NCI-H1105 (cell line): ENCODE results near the gene CEP112.
A peak's percentile ranks its signal among the peaks of the same experiment; 100 is the strongest.

ENCODE experiments used
- DNase-seq: peaks from one replicate; lab custom pipeline; 2025; lab: John Stamatoyannopoulos, UW

CEP112 gene

DNA sequence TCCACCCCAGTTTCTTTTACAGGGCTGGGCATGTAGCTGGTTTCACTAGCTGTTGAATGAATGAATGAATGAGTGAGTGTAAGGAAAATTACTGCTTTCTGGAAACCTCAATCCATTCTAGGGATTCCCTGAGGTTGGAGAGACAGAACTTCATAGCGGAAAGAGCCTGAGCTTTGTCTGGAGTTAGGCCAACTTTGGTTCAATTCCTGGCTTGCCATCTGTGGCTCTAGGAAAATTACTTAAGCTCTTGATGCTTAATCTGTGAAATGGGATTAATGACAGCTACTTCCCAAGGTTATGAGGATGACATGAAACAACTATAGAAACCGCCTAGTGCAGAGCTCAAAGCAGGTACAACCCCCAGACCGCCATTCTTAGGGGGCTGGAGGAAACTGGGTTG, 554.1 kb downstream of the CEP112 start:
- no peak for DNase-seq

DNA sequence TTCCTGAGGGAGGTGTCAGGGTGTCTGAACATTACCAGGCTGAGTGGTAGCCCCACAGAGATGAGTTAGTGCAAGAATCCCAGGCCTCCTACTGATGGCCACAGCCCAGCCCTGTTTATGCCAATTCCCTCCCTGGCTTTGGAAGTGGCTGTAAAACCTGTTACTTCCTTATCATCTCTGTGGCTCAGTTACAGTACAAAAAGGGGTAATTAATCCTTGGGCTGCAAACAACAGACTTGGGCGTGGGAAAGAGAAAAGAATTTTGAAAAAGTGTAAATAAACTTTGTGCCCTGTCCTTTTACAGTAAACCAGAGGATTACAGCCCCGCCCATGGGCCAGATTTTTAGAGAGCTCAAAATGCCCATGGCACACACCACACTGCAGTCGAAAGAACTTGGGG, 557.4 kb downstream of the CEP112 start:
- DNase-seq: no peak

DNA sequence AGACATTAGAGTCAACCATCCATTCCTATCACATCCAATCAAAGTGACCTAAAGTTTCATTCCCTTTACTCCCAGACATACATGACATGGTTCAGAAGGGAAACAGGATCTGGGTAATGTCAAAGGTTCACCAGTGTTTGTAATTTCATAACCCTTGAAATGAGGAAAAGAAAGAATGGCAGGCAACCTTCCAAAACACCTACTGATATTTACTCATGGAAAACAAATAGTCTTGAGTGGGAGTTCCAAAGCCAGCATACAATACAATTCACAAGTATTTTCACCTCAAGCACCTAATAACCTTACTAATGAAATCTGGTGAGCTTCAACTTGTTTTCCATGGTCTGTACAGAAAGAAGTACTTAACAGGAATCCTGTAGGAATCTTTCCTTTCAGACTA, 557.9 kb downstream of the CEP112 start:
- DNase-seq: peak; percentile 32

DNA sequence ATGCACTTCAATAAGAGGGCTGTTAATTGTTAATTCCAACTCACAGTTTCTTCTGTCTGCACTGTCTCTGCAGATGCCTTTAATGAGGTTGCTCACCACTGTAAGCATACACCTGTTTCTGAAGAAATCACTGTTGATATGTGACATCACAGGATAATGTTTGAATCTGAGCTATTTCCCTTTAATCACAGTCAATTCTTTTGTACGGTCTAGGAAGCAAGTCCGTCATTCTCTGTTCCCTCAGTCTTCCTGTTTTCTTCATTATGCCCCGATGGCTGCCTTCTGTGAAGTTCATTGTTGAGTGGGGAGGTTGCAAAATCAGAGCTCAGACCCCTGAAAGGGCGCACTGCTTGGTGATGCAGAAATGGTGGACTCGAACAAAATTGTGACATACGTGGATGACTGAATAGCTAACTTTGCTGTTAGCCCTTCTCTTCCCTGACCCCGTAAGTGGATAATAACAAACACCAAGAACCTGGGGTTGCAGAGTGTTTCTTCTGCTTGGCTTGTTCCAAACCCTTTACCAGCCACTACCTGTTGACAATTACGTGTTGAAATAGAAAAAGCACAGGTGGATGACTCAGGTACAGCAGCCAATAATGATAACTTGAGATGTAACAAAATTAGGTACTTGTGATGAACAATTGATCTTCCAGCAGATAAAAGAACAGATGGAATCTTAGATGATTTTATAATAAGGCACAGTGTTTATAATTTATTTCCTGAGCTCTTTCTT, 558.6 kb downstream of the CEP112 start:
- DNase-seq: no peak

DNA sequence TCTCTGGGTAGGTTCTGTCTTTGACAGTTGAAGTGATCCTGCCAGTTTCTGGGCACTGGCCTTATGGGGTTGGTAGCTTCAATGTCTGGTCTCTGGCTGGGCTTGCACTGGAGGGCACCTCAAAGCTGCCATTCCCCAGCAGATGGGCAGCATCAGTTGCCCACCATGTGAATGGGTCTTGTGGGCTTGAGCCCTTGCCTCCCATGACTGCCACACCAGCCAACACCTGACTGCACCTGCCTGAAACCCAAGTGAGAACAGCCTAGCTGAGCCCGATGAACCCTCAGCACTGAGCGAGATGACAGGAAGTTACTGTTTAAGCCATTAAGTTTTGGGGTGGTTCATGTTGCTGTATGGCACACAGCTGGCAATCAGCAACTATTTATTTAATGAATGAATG, 561.4 kb downstream of the CEP112 start:
- no peak for DNase-seq

DNA sequence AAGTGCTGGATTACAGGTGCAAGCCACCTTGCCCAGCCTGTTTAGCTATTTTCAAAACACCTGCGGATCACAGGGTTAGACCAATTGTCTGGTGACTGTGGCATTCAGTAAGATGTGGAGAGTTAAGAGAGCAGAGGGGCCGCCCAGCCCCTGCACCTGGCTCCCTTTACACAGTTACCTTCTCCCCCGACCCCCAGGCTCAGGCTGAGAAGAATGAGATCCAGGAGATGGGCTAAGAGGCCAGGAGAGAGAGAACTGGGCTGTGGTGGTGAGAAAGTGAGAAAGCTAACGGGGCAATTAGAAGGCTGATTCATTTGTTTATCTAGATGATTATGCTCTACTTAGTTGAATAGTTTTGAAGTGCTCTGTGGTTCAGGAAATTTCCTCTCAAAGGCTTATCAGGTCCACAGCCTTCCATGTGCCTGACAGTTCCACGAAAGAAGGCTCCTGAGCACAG, 562.7 kb downstream of the CEP112 start:
- peak; percentile 20 for DNase-seq

DNA sequence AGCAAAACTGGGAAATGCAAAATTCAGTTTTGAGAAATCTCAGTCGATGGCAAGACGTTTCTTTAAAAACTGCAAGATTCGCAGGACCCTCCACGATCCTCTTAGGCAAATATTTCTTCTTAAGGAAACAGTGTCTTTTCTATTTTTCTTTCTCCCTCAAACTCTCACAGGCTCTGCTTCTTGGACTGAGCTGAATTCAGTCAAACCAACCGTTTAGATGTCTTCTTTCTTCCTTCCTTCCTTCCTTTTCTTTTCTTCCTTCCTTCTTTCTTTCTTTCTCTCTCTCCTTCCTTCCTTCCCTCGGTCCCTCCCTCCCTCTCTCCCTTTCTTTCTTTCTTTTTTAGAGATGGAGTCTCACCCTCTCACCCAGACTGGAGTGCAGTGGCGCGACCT, 563.3 kb downstream of the CEP112 start:
- DNase-seq: no peak

DNA sequence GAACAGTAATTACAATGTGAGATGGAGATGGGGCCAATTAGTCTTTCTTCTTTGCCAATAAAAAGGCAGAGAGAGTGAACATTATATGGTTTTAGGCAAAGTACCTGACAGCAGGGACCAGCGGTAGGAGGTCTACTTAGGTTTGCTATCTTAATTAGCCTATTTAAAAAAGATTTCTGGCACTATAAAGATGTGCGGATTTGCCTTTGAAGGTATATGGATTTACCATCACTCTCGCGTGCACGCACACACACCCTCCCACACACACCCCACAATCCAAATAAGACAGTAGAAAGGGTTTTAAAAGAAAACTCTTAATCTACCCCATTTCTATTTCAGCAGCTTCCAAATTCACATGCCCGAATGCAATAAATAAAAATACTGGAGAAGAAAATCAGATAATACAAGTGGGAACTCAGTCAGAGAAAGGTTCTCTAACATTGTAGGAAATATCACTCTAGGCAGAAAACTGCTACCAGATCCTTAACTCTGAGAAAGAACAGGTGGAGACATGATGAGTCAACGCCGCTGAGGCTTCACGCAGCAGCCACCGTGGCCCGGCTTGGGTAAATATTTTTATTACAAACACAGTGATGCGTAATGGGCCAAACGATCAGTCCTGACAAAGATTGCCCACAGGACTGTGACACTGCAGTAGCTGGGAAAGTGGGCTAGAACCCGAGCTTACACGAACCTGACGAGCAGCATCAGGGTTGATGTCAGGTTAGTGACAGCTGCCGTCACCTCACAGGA, 563.9 kb downstream of the CEP112 start:
- peak; percentile 23 for DNase-seq

DNA sequence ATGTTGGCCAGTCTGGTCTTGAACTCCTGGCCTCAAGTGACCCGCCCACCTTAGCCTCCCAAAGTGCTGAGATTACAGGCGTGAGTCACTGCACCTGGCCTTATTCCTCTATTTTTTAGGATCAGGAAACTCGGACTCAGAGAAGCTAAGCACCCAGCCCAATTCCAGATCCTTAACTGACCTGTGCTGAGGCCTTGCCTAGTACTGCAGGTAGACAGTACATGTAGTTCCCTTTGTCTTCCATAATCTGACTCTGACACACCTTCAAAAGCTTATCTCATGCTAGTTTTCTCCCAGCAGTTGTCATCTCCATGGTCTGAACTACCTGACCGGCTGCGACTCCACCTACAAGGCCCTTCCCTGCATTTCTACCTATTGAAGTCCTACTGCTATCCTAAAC, 564.8 kb downstream of the CEP112 start:
- no peak for DNase-seq

DNA sequence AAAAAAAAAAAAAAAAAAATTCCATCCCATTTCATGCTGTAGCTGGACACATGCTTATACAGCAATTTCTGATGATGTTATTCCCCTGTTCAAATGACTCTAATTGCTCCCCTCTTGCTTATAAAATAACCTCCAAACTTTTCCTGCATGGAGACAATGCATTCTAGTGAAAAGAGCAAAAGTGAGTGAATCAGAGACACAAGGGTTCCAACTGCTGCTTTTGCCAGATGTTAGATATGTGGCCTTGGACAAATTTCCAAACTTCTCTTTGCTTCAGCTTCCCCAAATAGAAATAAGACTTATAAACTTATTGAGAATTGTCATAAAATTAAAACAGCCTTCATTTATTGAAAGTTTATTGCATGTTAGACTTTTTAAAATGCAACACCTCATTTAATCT, 565.5 kb downstream of the CEP112 start:
- DNase-seq: no peak

DNA sequence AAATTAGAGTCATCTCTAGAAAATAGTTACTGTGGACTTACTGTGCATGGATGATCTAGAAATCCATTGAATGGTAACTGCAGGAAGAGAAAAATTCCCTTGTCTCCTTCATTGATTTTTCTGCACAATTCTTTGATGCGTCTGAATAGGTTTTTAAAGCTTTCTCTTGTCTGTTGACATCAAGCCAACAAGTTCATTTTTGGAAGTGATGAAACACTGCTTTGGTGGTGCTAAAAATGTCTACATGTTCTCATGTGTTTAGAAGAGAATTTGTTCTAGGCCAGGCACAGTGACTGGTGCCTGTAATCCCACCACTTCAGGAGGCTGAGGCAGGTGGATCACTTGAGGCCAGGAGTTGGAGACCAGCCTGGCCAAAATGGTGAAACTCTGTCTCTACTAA, 573.4 kb downstream of the CEP112 start:
- DNase-seq: no peak

DNA sequence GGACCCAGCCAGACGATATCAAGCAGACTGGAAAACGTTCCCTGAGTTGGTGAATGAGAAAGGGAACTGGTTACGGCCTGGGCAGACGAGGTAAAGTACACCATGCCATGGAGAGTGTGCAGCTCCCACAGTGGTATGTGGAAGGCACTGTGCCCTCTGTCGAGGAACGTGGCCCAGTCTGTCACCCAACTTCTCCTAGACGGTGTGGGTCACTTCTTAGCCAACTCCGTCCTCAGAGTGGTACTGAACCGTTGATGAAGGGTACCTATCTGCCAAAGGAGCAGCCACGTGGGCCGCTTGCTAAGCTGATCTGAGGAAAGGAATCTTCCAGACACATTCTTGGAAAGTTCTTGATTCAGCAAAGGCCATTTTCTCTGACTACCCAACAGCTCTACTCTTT, 574.4 kb downstream of the CEP112 start:
- no peak for DNase-seq

DNA sequence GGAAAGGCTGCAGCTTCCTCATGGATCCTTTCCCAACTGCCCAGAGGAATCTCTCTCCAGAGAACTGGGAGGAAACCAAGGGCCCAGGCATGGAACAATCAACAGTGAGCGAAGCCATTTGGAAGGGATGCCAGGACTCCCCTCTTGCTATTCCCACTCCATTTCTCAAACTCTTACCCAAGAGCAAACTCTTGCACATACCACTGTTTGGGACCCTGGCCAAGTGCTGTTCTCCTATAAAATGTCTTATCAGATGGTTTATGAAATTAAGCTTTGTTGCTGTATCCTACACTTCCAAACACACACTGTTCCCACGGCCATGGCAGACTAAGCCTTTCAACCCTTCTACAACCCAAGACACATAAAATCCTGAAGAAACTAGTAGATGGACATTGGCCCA, 582.2 kb downstream of the CEP112 start:
- no peak for DNase-seq

DNA sequence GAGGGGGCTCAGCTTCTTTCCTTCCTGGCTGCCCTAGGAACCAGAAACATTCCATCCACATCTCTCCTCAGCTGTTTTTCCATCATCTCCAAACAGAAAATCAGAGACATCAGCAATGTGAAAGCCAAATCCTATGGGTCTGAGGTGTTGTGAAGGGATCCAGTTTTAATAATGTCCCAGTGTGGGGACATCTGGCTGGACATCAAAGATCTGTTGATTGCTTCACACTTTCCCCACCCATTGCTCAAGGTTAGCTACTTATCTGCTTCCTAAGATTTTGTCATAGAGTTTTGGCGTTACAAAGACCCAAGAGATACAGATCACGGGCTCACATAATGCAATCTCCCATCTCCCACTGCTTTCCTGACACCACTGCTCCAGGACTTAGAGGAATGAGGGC, 582.6 kb downstream of the CEP112 start:
- no peak for DNase-seq

DNA sequence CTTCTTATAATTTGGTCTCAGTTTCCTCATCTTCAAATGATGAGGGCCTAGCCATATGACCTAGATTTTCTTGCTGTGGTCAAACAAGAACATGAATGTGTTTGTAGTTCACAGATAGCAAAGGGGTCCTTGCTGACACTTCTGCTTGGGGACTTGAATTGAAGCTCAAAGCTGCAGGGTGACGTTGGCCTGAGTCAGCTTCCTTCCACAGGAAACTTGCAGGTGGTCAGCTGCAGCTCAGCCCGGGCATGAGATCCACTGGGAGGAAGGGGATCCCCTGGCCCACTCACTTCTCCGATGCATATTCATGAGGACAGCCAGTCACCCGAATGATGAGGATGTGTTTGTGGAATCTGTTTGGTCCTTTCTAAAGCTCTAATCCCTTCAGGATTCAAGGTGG, 587.9 kb downstream of the CEP112 start:
- DNase-seq: no peak

DNA sequence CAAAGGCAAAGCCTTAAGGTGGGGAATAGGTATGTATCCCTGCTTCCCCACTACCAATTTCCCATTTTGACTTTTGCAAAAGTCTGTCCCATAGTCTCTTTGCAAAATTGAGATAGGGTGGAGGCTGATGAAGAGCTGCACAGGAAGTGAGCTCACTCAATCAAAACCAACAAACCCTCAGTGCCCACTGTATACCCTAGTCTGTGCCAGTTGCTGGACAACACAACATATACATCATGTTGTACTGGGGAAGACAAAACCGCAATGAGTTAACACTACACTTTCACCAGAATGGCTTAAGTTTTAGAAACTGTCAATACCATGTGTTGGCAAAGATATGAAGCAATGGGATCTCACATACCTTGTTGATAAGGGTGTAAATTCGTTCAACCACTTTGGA, 590.1 kb downstream of the CEP112 start:
- no peak for DNase-seq

DNA sequence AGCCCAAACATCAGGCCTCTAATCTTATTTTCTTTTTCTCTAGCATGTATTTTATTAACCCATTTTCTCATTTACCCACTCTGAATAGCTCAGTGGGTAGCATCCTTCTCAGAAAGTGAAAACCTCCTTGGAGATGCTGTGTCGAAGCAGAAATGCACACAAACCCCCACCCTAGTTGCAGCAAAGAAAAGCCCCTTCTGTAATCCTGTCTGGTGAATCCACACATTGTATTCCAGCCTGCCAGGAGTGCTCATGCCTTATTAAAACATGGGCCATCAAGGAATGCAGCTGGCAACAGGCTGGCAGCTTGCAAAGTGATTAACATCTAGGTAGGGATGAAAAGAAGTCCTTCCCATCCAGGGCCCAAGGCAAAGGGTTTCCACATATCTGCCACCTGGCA, 590.8 kb downstream of the CEP112 start:
- DNase-seq: no peak

DNA sequence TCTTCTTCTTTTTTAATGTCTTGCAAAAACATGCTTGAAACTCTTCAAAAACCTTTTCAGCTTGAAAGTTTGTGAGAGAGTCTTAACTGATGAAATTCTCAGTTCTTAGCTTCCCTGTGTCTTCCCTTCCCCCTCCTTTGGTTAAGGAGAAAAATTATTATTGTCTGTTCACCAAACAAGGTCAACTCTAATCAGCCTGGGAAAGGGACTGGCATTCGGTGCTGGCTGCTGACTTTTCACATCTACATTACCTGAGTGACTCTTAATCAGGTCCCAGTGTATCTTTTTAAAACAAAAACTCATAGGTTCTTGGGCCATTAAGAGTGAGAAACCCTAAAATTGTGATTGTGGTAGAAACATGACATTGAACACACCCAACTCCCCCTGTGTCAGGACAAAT, 591.4 kb downstream of the CEP112 start:
- no peak for DNase-seq

DNA sequence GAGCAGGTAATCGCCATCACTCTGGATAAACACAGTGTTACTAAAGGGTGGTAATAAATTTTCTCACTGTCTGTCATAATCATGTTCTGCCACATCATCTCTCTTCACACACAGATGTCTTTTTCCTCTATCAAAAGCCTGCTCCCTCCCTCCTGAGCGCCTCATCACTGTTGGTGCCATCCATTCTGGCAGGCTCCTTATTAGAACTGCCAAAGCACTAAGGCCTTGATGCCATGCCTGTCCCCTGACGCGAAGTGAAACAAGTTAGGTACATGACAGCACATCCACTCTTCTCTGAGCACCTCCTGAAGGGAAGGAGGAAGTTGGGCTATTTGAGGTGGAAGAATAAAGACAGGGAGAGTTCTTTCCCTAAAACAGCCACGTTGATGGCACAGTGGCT, 592.3 kb downstream of the CEP112 start:
- DNase-seq: no peak

DNA sequence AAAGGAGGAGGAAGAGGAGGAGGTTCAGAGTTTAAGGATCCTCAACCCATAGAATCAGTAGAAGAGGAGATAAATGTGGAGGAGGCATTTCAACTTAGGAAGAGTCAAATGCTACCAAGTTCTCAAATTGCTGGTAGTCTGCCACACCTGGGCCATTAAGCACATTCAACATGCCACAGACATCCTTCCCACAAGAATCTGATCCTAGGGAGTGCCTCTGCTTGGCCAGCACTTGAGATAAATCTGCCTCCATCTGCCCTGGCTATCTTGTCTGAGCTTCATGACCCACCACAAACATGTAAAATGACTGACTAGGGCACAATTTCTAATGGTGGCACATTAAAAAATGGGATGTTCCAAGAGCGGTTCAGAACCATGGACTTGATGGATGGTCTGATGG, 593.2 kb downstream of the CEP112 start:
- DNase-seq: no peak

DNA sequence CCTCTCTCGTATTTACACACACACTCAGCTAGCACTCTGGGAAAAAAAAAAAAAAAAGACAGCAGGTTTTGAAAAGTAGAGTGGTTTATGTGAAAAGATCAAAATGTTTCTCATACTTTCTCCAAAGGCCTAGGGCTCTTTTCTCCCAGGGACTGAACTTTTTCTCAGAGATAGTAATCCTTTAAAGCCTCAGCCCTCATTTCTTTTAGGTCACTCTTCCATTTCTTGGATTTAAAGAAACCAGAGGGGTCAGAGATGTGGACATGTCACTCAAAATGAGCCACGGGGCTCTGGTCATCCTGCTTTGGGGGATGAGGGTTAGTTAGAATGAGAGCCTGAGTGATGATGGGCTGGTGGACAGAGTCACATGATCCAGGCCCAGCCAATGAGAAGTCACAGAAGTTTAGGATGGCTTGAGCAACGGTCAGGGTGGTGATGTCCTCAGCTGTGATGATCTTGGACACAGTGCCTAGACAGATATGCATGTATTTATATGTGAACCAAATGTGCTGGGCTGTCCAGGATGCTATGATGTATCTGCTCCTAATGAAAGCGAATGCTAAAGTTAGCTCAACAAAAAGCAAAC, 596.8 kb downstream of the CEP112 start:
- DNase-seq: no peak

DNA sequence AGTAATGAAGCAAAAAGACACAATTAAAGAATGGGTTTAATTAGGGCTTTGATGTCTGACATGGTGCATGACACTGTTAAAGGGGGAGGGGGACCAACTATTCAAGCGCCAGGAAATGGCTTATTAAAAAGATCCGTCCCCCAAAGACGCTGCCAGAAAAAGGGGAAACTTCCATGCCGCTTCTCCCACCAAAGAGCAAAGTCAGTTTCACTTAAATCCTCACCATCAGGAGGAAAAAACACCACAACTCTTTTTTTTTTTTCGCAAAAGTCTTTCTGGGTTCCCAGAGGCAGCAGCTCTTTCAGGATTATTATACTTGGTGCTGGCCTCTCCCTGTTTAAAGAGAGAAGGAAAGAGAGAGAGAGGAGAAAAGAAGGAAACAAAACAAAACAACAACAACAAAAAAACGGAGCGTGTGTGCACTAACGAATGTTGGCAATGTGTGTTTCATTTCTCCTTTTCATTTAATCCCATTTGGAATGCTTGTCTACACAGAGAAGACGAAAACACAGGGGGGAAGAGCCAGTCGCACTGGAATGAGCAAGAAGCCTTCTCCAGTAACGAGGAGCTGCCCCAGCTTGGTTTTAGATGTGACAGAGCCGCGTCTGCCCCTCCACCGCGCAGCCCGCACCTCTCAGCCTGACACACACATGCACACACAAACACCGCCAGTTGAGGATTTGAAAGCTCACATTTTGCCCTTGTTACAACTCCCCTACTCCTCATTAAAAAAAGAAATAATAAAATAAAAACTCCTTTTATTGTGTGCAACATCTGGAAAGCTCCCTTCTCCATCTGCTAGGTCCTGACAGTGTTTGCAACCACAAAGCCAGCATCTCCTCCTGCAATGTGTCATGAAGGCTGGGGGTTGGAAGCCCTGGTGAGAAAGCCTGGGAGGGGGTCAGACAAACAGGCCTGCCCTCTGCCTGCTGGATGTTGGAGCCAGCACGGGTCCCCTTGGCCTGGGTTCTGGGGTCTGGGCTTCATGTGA, 597.8 kb downstream of the CEP112 start:
- DNase-seq: no peak
